DOHH2 (cell line): Measurements from ENCODE around the gene IFNAR2.

Experiments used
- CTCF ChIP-seq: fragments of 200-600 bp; sonication (generic); IDR thresholded peaks from one replicate; pipeline ENCODE4 v1.5.1; 2014; ENCODE audit warnings: antibody characterized with exemption, mild to moderate bottlenecking, low read depth, low read length; ENCODE audit not compliant: poor library complexity, severe bottlenecking
- EZH2phosphoT487 ChIP-seq: fragments of 200-600 bp; sonication (generic); IDR thresholded peaks from 2 replicates; pipeline ENCODE4 v1.6.1; 2017; ENCODE audit warnings: borderline replicate concordance, mild to moderate bottlenecking, antibody characterized with exemption, low read length, moderate library complexity, mixed read lengths

- no peak for TF ChIP-seq CTCF
- TF ChIP-seq EZH2phosphoT487, result no peak
Observed at GRCh38 chr21:33246963-33247362, 17.2 kb downstream of the IFNAR2 start.
